RPMI7951 (cell line): ENCODE results near the gene ZNF292. TPM values are rescaled to one million over a fixed set of nuclear protein-coding genes. Genes with fewer than 3 reads are reported as not detected.
"Not testable (repeated sequence)": the region's sequence is repeated elsewhere in the genome, so short reads cannot be mapped to it uniquely, and the experiment has no call there.

Source experiments
- DNase-seq: peaks from one replicate; pipeline ENCODE4 v3.0.0-alpha.2; 2012; ENCODE audit warnings: low read depth
- total RNA-seq: library from RNA; depleted of rRNA; stranded (reverse); fragments of >200 nt; shearing (Covaris generic); gene quantifications from 2 replicates; pipeline ENCODE4 v1.2.3, GENCODE V29; 2014; rRNA removed

Gene ZNF292
- total RNA-seq, 1 experiment from 2014 or later = 26.8 TPM

DNA sequence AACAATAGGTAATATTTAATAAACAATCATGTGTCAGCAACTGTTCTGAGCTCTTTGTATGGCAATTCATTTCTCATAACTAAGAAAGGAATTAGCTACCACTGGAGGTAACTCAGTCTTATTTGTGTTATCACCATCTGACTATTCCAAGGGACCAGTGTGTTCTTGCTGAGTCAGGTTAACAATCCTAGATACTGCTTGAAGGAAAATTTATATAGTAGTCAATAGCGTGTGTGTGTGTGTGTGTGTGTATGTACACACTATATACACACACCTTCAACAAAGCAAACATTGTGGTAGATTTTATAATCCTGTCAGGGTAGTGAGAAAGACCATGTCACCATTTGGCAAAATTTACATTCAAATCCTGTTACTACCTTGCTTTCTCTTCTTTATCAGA is 121.3 kb downstream of the ZNF292 start:
- DNase-seq = no peak

- DNase-seq = peak; percentile 17
Observed at GRCh38 chr6:87277123-87277522, 121.8 kb downstream of the ZNF292 start.

GRCh38 chr6:87279196-87279595 is 123.8 kb downstream of the ZNF292 start:
- no peak for DNase-seq

GRCh38 chr6:87281426-87281825 is 126.1 kb downstream of the ZNF292 start:
- no peak for DNase-seq

DNA sequence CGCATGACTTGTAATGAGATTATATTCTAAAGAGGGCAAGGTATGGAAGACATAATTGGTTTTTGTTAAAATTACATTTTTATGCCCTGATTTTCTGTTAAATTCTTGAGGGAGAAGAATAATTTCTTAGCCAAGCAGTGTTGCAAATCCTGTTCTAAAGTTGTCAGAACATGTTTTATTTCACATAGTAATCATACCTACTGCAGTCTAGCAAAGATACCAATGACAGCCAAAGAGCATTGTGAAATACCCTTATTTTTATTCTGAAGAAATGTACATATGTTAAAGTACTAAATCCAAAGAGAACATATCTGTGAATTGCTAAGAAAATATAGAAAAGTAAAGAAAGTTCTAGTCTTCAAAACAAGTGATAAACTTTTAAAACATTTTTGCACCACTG is 127.4 kb downstream of the ZNF292 start:
- no peak for DNase-seq

DNA sequence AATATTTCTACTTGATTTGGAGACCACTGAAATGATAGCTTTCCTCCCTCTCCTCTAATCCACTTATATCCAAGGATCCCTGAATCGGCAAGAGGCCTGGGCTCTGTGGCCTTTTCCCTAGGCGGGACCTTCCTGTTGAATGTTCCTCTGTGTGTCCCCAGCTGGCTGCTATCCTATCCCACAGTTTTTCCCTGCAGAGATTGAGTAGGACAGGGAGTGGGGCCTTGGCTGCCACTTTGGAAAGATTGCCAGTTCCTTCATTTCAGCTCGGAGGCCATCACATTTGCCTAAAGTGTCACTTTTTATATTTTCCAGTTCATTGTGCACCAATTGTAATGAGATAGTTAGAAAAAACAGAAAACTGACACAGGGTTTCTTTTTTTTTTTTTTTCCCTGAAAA is 128.1 kb downstream of the ZNF292 start:
- DNase-seq = no peak

- DNase-seq = no peak
Observed at GRCh38 chr6:87287251-87287650, 131.9 kb downstream of the ZNF292 start.

GRCh38 chr6:87289571-87289970 is 134.2 kb downstream of the ZNF292 start:
- DNase-seq = no peak

DNA sequence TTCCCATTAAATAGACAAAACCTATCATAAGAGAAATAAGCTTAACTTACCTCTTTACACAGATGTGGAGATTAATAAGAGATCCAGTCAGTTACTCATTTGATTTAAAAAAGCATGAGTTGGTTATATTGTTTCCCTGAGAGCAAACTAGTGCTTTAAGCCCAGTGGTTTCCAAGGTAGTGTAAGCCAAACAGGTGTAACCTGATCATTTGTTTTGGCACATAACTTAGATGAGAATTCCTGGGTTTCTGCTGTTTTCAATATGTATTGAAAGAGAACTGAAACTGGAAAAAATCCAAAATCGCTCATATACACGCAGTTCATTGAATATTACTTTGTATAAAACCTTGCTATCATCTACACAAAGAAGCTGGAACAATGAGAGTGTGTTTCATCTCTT is 136.5 kb downstream of the ZNF292 start:
- no peak for DNase-seq

DNA sequence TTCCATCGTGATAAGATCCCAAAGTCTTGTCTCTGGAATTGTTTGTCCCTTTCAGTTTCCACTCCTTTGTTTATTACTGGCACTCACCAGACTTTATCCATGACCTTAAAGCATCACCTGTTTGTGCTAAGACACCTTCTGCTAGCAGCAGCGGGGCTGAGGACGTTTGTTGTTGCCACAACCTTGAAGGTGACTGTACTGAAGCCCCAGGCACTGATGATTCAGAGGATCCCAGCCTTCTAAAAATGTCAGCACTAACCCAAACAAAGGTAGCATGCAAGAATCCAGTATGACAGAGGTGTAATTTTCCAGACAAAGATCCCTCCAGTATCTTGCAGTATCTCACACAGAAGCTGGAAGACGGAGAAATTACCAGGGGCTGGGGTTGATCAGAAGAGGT is 138.2 kb downstream of the ZNF292 start:
- no peak for DNase-seq

DNA sequence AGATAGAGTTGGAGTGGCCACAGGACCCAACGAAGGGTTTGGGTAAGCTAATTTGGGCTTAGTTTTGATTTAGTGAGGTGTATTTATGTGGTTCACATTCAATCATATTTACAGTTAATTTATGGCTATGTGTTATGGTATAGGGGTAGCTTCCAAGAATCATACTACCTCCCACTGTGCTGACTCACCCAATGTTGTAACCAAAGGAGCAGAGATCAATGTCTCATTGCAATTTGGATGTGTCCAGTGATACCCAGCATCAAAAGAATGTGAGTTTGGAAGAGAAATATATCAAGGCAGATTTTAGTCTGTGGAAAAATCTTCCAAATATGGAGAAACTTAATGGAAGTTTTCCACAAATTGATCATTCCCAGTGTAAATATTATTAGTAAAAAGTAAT is 141.8 kb downstream of the ZNF292 start:
- DNase-seq = no peak

GRCh38 chr6:87301277-87301676 is 145.9 kb downstream of the ZNF292 start:
- not testable (repeated sequence) for DNase-seq

DNA sequence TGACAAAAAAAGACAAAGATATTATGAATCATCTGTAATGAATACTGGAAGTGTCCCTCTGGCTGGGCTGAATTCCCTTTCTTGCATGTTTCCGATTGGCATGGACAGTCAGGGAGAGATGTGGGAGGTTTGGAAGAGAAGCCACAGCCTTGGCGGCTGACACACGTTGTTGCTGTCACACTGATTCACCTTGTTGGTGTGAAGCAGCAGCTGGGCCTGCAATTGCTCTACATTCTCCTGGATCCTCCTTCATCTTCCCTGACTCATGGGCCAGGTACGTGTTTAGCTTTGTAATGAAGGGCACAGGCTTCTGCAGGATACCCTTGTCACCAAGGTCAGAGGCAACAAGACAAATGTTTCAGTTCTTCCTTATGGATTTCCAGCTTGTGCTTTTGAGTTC is 153.6 kb downstream of the ZNF292 start:
- DNase-seq = peak; percentile 1

GRCh38 chr6:87312860-87313259 is 157.5 kb downstream of the ZNF292 start:
- DNase-seq = no peak

Other genes with a start within 250 kb of the ZNF292 start
- gene HTR1E, start 218.0 kb upstream of the ZNF292 start, total RNA-seq = not detected in 2 replicates
- gene CGA, start 60.5 kb upstream of the ZNF292 start, total RNA-seq = not detected in 2 replicates
- gene SMIM8, start 167.0 kb downstream of the ZNF292 start, total RNA-seq = 6.5 and 8.1 TPM in 2 replicates
- gene GJB7, start 173.7 kb downstream of the ZNF292 start, total RNA-seq = not detected in 2 replicates
- gene C6orf163, start 189.2 kb downstream of the ZNF292 start, total RNA-seq = 0.12 and 0.29 TPM in 2 replicates